ENCODE results near the gene KDM2A. TPM values are rescaled to one million over a fixed set of nuclear protein-coding genes. Genes with fewer than 3 reads are reported as not detected.

KDM2A gene
- total RNA-seq, 4 donors from 2014 or later = 52.2 to 104 (median 75.7) TPM

GRCh38 chr11:67286621-67287333, 167.7 kb downstream of the KDM2A start:
- no peak for TF ChIP-seq CTCF (IDR thresholded peaks at IDR 0.05; ENCODE audit: low read depth)

DNA sequence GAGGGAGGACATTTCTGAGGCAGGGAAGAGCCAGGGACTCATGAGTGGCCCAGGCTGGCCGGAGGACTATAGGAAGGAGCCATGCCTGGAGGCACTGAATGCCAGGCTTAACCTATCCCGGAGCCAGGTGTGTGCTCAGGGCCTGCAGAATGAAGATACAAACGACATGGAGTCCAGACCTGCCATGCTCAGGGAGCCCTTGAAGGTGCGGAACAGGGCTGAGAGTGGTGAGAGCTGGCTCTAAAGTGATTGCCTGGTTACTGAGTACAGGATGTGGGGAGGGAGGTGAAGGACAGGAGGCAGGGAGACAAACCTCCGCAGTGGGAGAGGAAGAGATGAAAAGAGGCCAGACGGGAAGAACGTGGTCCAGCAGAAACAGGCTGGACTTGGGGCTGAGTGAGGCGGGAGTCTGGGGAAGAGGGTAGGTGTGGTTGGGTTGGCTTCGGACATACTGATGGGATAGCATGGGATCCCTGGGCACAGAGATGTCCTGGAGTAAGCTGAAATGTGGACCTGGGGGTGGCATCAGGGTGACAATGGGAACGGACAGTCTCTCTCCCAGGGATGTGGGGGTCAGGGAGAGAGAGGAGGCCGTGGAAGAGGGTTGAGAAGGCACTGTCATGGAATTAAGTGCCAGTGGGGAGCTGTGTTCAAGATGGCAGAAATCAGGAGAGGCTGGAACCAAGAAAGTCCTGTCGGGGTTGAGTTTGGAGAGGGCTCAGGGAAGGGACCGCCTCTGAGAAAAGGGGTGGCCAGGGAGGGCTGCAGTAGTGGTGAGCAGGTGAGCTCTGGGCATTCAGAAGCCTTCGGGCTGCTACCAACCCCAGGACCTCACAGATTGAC, 168.5 kb downstream of the KDM2A start:
- TF ChIP-seq CTCF (IDR thresholded peaks at IDR 0.05; ENCODE audit: low read depth) = no peak

- no peak for TF ChIP-seq CTCF (IDR thresholded peaks at IDR 0.05; ENCODE audit: low read depth)
Measured at GRCh38 chr11:67288198-67288451, 169.1 kb downstream of the KDM2A start.

DNA sequence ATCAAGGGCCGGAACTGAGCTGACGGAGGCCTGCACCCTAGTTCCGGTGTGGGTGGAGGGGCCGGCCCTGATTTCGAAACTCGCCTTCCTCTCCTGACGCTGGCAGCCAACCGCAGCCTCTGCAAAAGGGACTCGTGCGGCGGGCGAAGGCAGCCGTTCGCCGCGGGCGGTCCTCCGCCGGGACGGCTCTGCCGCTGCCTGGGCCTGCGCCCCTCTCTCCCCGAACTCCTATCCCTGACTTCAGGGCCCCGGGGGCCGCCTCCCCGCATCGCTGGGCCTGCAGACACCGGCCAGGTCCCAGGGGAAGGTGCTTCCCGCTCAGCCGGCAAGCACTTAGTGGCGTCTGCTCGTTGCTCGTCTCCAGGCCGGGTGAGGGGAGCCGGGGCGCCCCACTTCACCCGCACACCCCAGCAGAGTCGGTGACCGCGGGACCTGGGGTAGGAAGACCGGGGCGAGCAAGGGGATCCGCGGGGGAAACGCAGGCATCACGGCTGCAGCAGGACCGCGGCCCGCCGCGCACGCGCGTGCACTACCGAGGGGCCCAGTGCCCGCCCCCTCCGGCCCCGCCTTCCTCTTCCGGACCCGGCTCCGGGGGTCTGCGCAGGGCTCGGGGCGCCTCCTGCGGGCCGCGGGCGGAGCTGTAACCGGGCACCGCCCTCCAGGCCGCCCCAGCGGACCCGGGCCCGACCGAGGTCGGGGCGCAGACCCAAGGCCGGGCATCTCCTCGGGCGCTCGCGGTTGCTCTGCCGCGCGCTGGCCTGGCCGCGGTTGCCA, 169.6 kb downstream of the KDM2A start:
- TF ChIP-seq CTCF (IDR thresholded peaks at IDR 0.05; ENCODE audit: low read depth) = no peak

DNA sequence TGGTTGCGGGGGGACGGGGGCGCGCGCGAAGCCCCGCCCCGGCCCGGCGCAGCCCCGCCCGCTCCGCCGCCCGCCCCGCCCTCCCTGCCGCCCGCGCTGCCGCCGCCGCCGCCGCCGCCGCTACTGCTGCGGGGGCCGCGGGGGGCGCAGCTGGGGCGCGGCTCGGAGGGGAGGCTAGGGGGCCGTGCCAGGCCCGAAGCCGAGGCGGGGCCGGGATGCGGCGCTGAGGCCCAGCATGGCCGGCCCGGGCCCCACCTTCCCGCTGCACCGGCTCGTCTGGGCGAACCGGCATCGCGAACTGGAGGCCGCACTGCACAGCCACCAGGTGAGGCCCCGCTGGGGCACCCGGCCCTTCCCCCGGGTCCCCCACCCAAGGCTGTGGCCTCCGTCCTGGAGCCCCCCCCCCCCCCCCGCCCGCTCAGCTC, 170.2 kb downstream of the KDM2A start, which contains the start of gene ANKRD13D:
TSS of gene ANKRD13D (plus strand) at position 78 of the 425 bp plus-strand sequence. CDS start at position 236, 158 bp downstream.
- no peak for TF ChIP-seq CTCF (IDR thresholded peaks at IDR 0.05; ENCODE audit: low read depth)

DNA sequence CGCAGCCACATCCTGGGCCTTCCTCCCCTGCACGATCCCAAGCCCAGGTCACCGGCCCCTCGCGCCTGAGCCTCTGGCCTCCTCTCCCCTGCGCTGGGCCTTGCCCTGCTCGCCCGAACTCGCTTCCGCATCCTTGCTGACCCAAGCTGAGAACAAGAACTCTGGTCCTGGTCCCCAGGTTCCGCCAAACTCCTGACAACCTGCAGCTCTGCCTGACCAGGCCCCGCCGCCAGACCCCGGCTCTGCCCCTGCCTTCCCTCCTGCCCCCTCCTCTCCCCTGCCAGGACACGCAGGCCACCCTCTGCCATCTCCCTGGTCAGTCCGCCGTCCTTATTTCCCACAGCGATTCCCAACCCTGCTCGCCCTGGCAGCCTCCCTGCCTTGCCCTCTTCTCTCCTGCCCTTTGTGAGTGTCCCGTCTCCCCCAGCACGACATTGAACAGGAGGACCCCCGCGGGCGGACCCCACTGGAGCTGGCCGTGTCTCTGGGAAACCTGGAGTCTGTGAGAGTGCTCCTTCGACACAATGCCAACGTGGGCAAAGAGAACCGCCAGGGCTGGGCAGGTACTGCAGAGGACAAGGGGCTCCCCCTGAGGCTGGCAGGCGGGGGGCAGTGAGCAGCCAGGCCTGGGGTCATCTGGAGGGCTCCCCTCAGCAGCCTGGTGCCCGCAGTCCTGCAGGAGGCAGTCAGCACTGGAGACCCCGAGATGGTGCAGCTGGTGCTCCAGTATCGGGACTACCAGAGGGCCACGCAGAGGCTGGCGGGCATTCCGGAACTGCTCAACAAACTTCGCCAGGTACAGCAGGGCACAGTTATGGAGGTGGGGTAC, 170.8 kb downstream of the KDM2A start:
- TF ChIP-seq CTCF (IDR thresholded peaks at IDR 0.05; ENCODE audit: low read depth) = no peak

Measured in subcutaneous adipose tissue (tissue), 4 donors.